ENCODE results near the gene ZBTB7C. TPM values are rescaled to one million over a fixed set of nuclear protein-coding genes. Genes with fewer than 3 reads are reported as not detected.

ZBTB7C gene
- polyA plus RNA-seq, 2 of the 4 experiments (the other 2 are of a cell fraction), result 0.10 to 0.12 TPM

DNA sequence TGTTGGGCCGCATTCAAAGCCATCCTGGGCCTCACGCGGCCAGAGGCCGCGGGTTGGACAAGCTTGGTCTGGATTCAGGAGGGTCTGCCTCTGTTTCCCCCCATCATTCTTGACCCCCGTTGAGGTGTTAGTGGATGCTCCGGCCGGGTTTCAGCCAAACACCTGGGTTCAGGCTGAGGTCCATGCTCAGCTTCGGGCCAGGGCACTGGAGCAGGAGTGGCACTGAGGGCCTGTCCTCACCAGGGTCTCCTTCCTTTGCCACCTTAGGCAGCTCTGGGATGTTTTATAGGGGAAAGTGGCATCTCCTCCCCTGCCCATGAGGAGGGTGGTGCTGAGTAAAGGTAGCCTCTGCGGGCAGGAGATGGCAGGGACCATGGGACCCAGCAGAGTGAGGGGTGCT, 401.8 kb downstream of the ZBTB7C start:
- Histone ChIP-seq H3K9me3 (no peaks in the 10 kb centered on the region), H3K4me3 (peak overlapping the region; percentile 30; the same call in 1 of the 3 replicates), H3K4me1 (peaks cover 51% of the 10 kb centered on the region), H3K4me2 (peak overlapping the region; percentile 71), H3K27ac (peak overlapping the region; percentile 99)
- ATAC-seq (no peak), DNase-seq (ENCODE audit: low read depth in 1 of 2, low spot score in 1 of 2) (no peak), FAIRE-seq (no peak)
- TF ChIP-seq POLR2A (IDR thresholded peaks at IDR 0.05; ENCODE audit: low read length), result peak; percentile 22; the same call in 1 of the 2 replicates
- TF ChIP-seq TP53 (CRISPR knock-in tag; IDR thresholded peaks at IDR 0.05), result no peak
- TF ChIP-seq HOXB13 (CRISPR knock-in tag; IDR thresholded peaks at IDR 0.05; ENCODE audit: low read depth), result no peak
- ChIA-PET POLR2A (interaction anchor here (0.9 to 1.9 kb wide), 3 partner anchors 40 to 79 kb away, joined by 4 to 16 read pairs (median 4); partner anchors contain the start of gene SMAD2), CTCF (interaction anchor here (0.7 to 2.6 kb wide), 21 partner anchors 9 to 251 kb away, joined by 3 to 20 read pairs (median 4); partner anchors contain the start of gene SMAD2)
- 94% methylated on average over 9 of the region's 10 CpGs for WGBS (ENCODE audit: missing lambda C conversion rate)

DNA sequence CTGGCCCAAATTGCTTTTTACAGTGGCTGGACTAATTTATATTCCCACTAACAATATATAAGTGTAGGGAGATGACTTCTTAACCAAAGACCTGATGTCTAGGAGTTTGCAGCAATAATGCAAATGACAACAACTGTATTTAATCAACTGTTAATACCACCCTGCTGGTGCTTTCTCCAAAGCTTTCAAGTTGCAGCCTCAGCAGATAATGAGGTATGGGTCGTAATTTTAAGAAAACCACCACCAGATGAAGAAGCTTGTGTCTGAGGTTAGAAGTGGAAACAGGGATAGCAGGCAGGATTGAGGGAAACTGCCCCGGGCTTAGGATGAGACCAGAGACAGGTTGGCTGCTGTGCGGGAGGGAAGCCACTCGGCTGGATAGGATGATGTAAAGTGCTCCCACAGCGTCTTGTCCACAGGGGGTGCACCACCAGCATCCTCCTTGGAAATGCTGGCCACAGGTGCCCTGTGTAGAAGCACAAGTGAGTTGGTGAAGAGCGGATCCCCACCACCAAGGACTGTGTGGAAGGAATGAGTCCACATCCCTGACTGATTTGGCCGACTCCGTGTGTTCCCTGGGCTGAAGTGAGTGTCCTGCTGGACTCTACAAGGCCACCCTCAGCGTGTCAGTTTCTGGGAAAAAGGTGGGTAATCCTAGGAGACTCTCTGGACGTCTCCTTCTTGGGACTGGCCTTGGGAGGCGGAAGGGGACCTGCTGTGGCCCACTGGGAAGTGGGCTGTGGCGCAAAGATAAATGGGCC, 402.6 kb downstream of the ZBTB7C start:
- ChIA-PET CTCF (interaction anchor here (1.2 to 2.6 kb wide), 11 partner anchors 10 to 107 kb away, joined by 3 to 20 read pairs (median 9); partner anchors contain the start of gene SMAD2), POLR2A (interaction anchor here (0.6 to 1.9 kb wide), 2 partner anchors 13 to 76 kb away, joined by 3 to 16 read pairs; partner anchors contain the start of gene SMAD2)
- FAIRE-seq (no peak), DNase-seq (ENCODE audit: low read depth in 1 of 2, low spot score in 1 of 2) (no peak), ATAC-seq (no peak)
- peak overlapping the region; percentile 99 for H3K27ac ChIP-seq
- H3K4me2 ChIP-seq, result no peak overlapping the region
- H3K9me3 ChIP-seq, result peaks cover 2% of the 10 kb centered on the region; the same call in 1 of the 3 replicates
- H3K4me1 ChIP-seq, result peaks cover 58% of the 10 kb centered on the region
- no peak overlapping the region for H3K4me3 ChIP-seq
- WGBS (ENCODE audit: missing lambda C conversion rate), result 83% methylated on average over 11 of the region's 12 CpGs
- TF ChIP-seq HOXB13 (CRISPR knock-in tag; IDR thresholded peaks at IDR 0.05; ENCODE audit: low read depth) (no peak), MAFK (IDR thresholded peaks at IDR 0.05; ENCODE audit: partially characterized antibody) (peak; percentile 53)

DNA sequence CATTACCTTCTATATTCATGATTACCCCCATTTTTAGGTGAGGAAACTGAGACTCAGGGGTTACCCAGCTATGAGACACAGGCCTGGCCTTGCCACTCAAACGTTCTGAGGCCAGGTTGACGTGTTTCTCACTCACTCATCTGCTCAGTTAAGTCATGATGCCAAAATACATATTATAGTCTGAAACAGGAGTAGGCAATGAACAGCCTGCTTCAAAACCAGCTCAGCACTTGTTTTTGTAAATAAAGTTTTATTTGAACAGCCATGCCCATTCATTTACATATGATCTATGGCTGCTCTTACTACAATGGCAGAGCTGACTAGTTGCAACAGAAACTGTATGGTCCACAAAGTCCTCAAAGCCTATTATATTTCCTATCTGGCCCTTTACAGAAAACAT, 404.6 kb downstream of the ZBTB7C start:
- DNase-seq (ENCODE audit: low read depth in 1 of 2, low spot score in 1 of 2) (peak in 1 of 2 experiments; percentile 72), FAIRE-seq (no peak), ATAC-seq (no peak)

DNA sequence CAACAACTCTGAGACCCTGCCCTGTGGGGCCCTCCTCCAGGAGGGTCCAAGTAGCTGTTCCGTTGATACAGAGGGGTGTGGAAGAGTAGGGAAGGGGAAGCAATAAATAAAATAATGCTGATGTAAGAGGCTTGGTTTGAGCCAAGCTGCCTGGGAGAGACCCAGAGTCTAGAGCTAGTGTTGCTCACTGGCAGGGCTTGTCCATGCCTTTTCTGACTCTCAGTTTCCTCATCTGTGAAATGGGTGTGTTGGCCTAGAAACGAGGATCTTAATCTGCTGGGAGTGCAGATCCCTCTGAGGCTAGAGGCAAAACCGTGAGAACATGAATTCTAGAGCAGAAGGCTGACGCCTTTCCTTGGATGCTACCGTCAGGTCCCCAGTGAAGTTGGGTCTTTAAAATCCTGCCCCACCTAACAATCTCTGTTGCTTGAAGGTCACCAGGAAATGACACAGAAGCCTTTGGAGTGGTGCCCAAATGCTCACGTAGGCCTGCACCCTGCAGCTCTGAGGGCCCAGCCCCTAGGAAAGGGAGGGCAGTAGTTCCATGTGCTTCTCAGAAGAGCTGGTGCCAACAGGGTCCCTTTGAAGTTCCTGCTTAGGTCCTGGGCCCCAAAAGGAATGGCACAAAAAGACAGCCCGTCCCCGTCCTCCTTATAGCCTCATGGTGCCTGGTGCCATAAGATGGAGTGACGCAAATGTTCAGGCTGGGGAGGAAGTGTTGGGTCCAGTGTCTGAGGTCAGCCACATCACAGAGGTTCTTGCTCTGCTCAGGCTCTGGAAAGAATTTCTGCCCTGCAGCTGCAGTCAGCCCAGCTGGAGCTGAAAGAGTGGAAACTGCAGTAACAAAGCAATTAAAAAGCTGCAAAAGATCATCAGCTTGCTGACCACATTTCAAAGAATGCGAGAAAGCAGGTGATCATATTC, 405.5 kb downstream of the ZBTB7C start:
- POLR2A ChIA-PET, result interaction anchor here (0.6 to 4.1 kb wide), 8 partner anchors 13 to 108 kb away, joined by 3 to 46 read pairs (median 4); partner anchors contain the start of gene SMAD2
- Histone ChIP-seq H3K4me2 (peak overlapping the region; percentile 84), H3K4me3 (0 out of 3 replicates have a peak overlapping the region, but pooled peaks have one; percentile 18), H3K9me3 (peaks cover 30% of the 10 kb centered on the region), H3K27ac (peak overlapping the region; percentile 99), H3K4me1 (peaks cover 52% of the 10 kb centered on the region)
- DNase-seq (ENCODE audit: low read depth in 1 of 2, low spot score in 1 of 2) (peak; percentile 60 to 98), ATAC-seq (peak; percentile 72 to 75), FAIRE-seq (peak; percentile 46)
- CTCF ChIA-PET, result interaction anchor here (1.1 to 3.0 kb wide), 14 partner anchors 8 to 170 kb away, joined by 3 to 9 read pairs (median 4); partner anchors contain the start of gene SMAD2
- WGBS (ENCODE audit: missing lambda C conversion rate), result 15% methylated on average over 6 of the region's 10 CpGs
- peak; percentile 93 for TF ChIP-seq KDM1A (IDR thresholded peaks at IDR 0.05; ENCODE audit: low read depth)
- no peak for TF ChIP-seq SREBF2 (IDR thresholded peaks at IDR 0.05)
- TF ChIP-seq NR3C1 (IDR thresholded peaks at IDR 0.05), result no peak
- no peak for TF ChIP-seq EHMT2 (IDR thresholded peaks at IDR 0.05; ENCODE audit: low read depth)
- TF ChIP-seq ZSCAN20 (CRISPR knock-in tag; IDR thresholded peaks at IDR 0.05), result no peak
- no peak for TF ChIP-seq FOXS1 (CRISPR knock-in tag; IDR thresholded peaks at IDR 0.05)
- TF ChIP-seq, protein P1, sequence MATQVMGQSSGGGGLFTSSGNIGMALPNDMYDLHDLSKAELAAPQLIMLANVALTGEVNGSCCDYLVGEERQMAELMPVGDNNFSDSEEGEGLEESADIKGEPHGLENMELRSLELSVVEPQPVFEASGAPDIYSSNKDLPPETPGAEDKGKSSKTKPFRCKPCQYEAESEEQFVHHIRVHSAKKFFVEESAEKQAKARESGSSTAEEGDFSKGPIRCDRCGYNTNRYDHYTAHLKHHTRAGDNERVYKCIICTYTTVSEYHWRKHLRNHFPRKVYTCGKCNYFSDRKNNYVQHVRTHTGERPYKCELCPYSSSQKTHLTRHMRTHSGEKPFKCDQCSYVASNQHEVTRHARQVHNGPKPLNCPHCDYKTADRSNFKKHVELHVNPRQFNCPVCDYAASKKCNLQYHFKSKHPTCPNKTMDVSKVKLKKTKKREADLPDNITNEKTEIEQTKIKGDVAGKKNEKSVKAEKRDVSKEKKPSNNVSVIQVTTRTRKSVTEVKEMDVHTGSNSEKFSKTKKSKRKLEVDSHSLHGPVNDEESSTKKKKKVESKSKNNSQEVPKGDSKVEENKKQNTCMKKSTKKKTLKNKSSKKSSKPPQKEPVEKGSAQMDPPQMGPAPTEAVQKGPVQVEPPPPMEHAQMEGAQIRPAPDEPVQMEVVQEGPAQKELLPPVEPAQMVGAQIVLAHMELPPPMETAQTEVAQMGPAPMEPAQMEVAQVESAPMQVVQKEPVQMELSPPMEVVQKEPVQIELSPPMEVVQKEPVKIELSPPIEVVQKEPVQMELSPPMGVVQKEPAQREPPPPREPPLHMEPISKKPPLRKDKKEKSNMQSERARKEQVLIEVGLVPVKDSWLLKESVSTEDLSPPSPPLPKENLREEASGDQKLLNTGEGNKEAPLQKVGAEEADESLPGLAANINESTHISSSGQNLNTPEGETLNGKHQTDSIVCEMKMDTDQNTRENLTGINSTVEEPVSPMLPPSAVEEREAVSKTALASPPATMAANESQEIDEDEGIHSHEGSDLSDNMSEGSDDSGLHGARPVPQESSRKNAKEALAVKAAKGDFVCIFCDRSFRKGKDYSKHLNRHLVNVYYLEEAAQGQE (IDR thresholded peaks at IDR 0.05), result no peak
- no peak for TF ChIP-seq NPAS2 (CRISPR knock-in tag; IDR thresholded peaks at IDR 0.05; ENCODE audit: borderline replicate concordance)
- TF ChIP-seq, protein P2, sequence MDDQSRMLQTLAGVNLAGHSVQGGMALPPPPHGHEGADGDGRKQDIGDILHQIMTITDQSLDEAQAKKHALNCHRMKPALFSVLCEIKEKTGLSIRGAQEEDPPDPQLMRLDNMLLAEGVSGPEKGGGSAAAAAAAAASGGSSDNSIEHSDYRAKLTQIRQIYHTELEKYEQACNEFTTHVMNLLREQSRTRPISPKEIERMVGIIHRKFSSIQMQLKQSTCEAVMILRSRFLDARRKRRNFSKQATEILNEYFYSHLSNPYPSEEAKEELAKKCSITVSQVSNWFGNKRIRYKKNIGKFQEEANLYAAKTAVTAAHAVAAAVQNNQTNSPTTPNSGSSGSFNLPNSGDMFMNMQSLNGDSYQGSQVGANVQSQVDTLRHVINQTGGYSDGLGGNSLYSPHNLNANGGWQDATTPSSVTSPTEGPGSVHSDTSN (IDR thresholded peaks at IDR 0.05), result peak; percentile 35; the same call in 1 of the 2 replicates
- no peak for TF ChIP-seq PHF8 (IDR thresholded peaks at IDR 0.05; ENCODE audit: borderline replicate concordance, low read depth)
- 0 out of 3 replicates have a peak, but pooled peaks have one; percentile 27 for TF ChIP-seq SMC3 (IDR thresholded peaks at IDR 0.05)
- TF ChIP-seq ESRRA (IDR thresholded peaks at IDR 0.05; ENCODE audit: borderline replicate concordance, low read length), result 0 out of 2 replicates have a peak, but pooled peaks have one; percentile 54

More for the DNA sequence above, 404.6 kb downstream of the ZBTB7C start:
- Histone ChIP-seq H3K4me2 (peak overlapping the region; percentile 84), H3K4me3 (no peak overlapping the region), H3K9me3 (peaks cover 21% of the 10 kb centered on the region), H3K27ac (peak overlapping the region; percentile 99), H3K4me1 (peaks cover 58% of the 10 kb centered on the region)
- TF ChIP-seq PHF8 (IDR thresholded peaks at IDR 0.05; ENCODE audit: borderline replicate concordance, low read depth) (no peak), HOXB5 (CRISPR knock-in tag; IDR thresholded peaks at IDR 0.05) (peak; percentile 59; the same call in 1 of the 2 replicates), GATA3 (IDR thresholded peaks at IDR 0.05; ENCODE audit: borderline replicate concordance) (no peak), ZNF302 (CRISPR knock-in tag; IDR thresholded peaks at IDR 0.05) (no peak)
- TF ChIP-seq, protein P3, sequence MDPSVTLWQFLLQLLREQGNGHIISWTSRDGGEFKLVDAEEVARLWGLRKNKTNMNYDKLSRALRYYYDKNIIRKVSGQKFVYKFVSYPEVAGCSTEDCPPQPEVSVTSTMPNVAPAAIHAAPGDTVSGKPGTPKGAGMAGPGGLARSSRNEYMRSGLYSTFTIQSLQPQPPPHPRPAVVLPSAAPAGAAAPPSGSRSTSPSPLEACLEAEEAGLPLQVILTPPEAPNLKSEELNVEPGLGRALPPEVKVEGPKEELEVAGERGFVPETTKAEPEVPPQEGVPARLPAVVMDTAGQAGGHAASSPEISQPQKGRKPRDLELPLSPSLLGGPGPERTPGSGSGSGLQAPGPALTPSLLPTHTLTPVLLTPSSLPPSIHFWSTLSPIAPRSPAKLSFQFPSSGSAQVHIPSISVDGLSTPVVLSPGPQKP (IDR thresholded peaks at IDR 0.05; ENCODE audit: low read depth, low read length), result no peak
- POLR2A ChIA-PET, result interaction anchor here (1.0 to 4.1 kb wide), 4 partner anchors 36 to 109 kb away, joined by 3 to 46 read pairs (median 10); partner anchors contain the start of gene SMAD2
- CTCF ChIA-PET, result interaction anchor here (1.2 to 3.0 kb wide), 7 partner anchors 12 to 74 kb away, joined by 3 to 9 read pairs (median 3); partner anchors contain the start of gene SMAD2
- WGBS (ENCODE audit: missing lambda C conversion rate), result 16% methylated on average over 2 of the region's 2 CpGs

Measured in A549 (cell line).